Raji (cell line): ENCODE results near the gene MFAP4.

Source experiments
- POLR2A ChIP-seq: IDR thresholded peaks from 2 replicates; pipeline ENCODE4 v1.6.1; 2011; ENCODE audit warnings: low read depth, low read length, control low read depth; ENCODE audit not compliant: insufficient read depth

MFAP4 gene

GRCh38 chr17:19381741-19382444 is 5.1 kb downstream of the MFAP4 start:
- no peak for TF ChIP-seq POLR2A

DNA sequence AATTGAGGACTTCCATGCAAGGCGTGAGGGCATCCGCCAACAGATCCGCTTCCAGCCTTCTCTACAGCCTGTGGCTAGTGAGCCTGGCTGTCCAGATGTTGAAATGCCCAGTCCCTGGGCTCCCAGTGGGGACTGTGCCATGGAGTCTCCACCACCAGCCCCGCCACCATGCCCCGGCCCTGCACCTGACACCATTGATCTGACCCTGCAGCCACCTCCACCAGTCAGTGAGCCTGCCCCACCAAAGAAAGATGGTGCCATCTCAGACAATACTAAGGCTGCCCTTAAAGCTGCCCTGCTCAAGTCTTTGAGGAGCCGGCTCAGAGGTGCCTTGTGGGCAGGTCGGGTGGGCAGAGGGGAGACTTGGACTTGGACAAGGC is 5.6 kb downstream of the MFAP4 start:
- no peak for TF ChIP-seq POLR2A

GRCh38 chr17:19380481-19381301 is 6.3 kb downstream of the MFAP4 start:
- no peak for TF ChIP-seq POLR2A

DNA sequence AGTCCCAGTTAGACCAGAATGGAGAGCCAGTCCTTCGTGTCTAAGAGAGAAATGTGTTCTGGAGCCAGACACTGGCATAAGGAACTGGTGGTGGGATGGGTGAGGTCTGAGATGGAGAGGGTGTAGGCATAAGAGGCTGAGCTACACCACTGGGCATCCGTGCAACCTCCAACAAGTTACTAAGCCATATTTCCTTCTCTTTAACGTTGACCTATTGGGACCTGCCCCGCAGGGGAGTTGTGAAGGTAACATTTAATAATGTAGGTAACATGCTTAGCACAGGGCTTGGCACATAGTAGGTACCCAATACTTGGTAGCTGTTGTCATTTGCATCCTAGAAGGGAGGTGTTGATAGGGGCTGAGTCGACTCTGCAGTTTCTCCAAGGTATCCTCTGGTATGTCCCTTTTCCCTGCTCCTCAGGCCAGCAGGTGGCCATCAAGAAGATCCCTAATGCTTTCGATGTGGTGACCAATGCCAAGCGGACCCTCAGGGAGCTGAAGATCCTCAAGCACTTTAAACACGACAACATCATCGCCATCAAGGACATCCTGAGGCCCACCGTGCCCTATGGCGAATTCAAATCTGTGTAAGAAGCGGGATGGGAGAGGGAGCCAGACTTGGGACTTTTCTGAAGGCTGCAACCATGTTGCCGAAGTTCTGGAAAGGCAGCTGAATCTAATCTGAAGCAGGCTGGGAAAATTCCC is 7.5 kb downstream of the MFAP4 start:
- no peak for TF ChIP-seq POLR2A

- no peak for TF ChIP-seq POLR2A
Measured at GRCh38 chr17:19378416-19379360, 8.3 kb downstream of the MFAP4 start, which contains the start of gene MAPK7. Gene MAPK7 (plus strand): TSS chr17:19378498. CDS start chr17:19378901, 403 bp downstream.

DNA sequence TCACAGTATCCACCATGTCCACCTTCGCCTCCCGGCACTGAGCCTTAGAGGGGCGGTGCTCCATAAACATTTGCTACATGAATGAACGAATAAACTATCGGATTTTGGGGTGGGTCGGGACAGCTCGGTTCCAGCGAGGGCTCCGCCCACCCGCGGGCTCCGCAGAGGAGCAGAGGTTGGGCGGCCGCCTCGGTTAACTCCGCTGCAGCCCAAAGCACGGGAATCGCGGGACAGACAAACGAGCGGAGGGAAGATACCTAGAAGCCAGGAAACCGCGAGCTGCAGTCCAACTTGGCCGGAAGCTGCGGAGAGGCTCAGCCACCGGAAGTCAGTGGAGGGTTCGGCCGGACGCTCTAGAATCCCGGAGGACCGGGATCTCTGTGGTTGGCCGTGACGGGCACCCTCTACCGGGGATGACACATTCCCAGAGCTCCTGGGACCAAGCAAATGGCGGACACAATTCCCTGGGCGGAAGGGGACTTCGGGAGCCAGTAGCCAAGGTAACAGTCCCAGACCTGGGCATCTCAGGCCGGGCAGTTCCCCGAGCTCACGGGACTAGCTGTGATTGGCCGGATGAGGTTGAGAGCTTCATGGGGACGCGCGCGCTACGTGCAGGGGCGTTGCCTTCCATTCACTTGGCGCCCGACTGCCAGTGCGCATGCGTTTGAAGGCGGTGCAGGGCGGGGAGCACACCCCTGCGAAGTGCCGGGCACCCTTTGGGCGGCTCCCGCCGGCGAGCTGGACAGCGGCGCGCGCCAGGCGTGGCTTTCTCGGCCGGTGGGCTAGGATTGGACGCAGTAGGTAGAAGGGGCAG is 9.2 kb downstream of the MFAP4 start:
- TF ChIP-seq POLR2A, result peak; percentile 76

- no peak for TF ChIP-seq POLR2A
Measured at GRCh38 chr17:19376811-19377210, 10.2 kb downstream of the MFAP4 start.

DNA sequence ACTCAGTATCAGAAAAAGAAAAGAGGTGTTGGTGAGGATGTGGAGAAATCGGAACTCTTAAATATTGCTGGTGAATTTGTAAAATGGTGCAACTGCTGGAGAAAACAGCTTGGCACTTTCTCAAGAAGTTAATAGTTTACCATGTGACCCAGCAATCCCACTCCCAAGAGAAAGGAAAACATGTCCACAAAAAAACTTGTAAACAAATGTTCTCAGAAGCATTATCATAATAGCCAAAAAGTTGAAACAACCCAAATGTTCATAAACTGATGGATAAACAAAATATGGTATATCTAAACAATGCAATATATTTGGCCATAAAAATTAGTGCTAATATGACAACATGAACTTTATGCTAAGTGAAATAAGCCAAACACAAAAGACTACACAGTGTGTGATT is 11.3 kb downstream of the MFAP4 start:
- TF ChIP-seq POLR2A, result no peak

- TF ChIP-seq POLR2A, result no peak
Measured at GRCh38 chr17:19374136-19374535, 12.9 kb downstream of the MFAP4 start.

DNA sequence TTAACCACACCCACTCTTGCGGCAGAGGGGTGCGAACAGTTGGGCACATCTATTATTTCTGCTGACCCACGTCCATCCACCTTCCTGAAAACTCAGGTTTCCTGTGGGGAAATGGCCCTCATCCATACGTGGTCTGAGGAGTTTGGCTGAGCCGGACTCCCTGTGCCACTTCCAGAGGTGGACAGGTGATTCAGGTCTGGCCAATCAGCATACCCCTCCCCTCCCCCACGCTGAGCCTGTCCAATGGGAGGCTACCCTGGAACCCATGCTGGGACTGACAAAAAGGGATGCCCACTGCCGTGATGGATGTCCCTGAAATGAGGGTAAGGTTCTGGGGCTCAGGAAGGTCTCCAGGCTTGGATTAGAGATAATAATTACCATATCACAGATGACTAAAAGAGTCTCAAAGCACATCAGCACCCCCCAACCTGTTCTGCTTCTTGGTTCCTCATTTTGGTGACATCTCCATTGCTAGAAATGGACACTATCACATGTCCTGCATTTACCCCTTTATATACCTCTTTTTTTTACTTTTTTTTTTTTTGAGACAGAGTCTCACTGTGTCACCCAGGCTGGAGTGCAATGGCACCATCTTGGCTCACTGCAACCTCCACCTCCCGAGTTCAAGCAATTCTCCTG is 14.0 kb downstream of the MFAP4 start:
- no peak for TF ChIP-seq POLR2A

- TF ChIP-seq POLR2A, result no peak
Measured at GRCh38 chr17:19372439-19372838, 14.6 kb downstream of the MFAP4 start.

GRCh38 chr17:19372011-19372370 is 15.0 kb downstream of the MFAP4 start:
- no peak for TF ChIP-seq POLR2A

DNA sequence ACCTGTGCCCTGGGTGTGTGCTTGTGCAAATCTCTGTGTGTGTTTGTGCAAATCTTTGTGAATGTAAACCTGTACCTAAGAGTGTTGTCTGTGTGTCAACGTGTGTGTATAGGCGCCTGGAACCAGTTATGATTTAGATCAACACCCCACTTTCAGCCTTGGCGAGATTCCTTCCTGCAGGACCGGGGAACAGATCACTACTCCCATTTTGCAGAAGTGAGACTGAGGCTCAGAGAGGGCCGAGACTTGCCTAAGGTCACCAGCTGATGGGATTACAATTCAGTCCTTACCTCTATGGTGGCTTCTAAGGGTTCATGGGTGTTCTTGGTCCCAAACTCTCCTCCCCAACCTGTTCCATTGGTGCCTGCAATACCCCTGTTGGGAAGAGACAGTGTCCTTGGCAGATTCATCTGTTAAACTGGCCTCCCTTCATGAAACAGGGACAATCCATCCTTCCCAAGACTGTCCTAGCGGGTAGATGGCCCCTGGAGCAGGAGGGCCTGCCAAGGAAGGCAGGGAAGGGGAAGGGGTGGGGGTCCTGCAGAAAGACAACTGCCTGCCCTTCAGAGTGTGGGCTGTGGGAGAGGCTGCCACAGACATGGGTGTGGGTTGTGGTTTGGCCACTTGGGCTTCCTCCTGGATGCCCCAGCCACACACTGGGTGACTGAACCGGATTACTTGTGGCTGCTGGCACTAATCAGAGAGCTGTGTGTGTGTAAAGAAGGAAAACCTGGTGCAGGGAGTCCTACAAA is 15.6 kb downstream of the MFAP4 start:
- TF ChIP-seq POLR2A, result no peak
